MM.1S (cell line): ENCODE results near the gene ULBP3.

Source experiments
- DNase-seq: peaks from one replicate; pipeline ENCODE4 v3.0.0-alpha.2; 2015
- H2AFZ ChIP-seq: fragments of 300-600 bp; sonication (generic); 2 replicates; pipeline ENCODE4 v1.6.0; 2016; ENCODE audit warnings: antibody characterized with exemption, low read length
- H3F3A ChIP-seq: fragments of 300-600 bp; sonication (generic); 2 replicates; pipeline ENCODE4 v1.6.1; 2016; ENCODE audit warnings: mild to moderate bottlenecking, antibody characterized with exemption, low read length, moderate library complexity, mixed read lengths; ENCODE audit not compliant: insufficient read depth
- H3K27ac ChIP-seq: fragments of 300-600 bp; sonication (generic); 2 replicates; pipeline ENCODE4 v1.5.1; 2016; ENCODE audit warnings: mild to moderate bottlenecking, low read length
- H3K27me3 ChIP-seq: fragments of 300-600 bp; sonication (generic); replicated peaks from 2 replicates; pipeline ENCODE4 v1.6.0; 2016; ENCODE audit warnings: low read length; ENCODE audit not compliant: insufficient read depth
- H3K36me3 ChIP-seq: fragments of 300-600 bp; sonication (generic); replicated peaks from 2 replicates; pipeline ENCODE4 v1.6.1; 2016; ENCODE audit warnings: mild to moderate bottlenecking, low read length, mixed read lengths; ENCODE audit not compliant: insufficient read depth
- H3K4me1 ChIP-seq: fragments of 300-600 bp; sonication (generic); 2 replicates; pipeline ENCODE4 v1.6.1; 2016; ENCODE audit warnings: low read length, mixed read lengths
- H3K4me2 ChIP-seq: fragments of 300-600 bp; sonication (generic); 2 replicates; pipeline ENCODE4 v1.6.0; 2016; ENCODE audit warnings: low read depth, low read length
- H3K4me3 ChIP-seq: fragments of 300-600 bp; sonication (generic); 2 replicates; pipeline ENCODE4 v1.5.1; 2016; ENCODE audit warnings: low read length, mixed read lengths
- H3K79me2 ChIP-seq: fragments of 300-600 bp; sonication (generic); 2 replicates; pipeline ENCODE4 v1.6.1; 2016; ENCODE audit warnings: mixed run types, low read length, mixed read lengths
- H3K9ac ChIP-seq: fragments of 300-600 bp; sonication (generic); 2 replicates; pipeline ENCODE4 v1.6.1; 2016; ENCODE audit warnings: low read length, mixed read lengths
- H3K9me2 ChIP-seq: fragments of 300-600 bp; sonication (generic); replicated peaks from 2 replicates; pipeline ENCODE4 v1.6.1; 2016; ENCODE audit warnings: mild to moderate bottlenecking, low read length, mixed read lengths; ENCODE audit not compliant: insufficient read depth
- H3K9me3 ChIP-seq: fragments of 300-600 bp; sonication (generic); replicated peaks from 2 replicates; pipeline ENCODE4 v1.6.1; 2016; ENCODE audit warnings: mild to moderate bottlenecking, low read length, mixed read lengths; ENCODE audit not compliant: insufficient read depth
- H4K20me1 ChIP-seq: fragments of 300-600 bp; sonication (generic); 2 replicates; pipeline ENCODE4 v1.6.1; 2016; ENCODE audit warnings: mild to moderate bottlenecking, low read length, moderate library complexity, mixed read lengths; ENCODE audit not compliant: insufficient read depth
- EZH2 ChIP-seq: fragments of 300-600 bp; sonication (generic); optimal IDR thresholded peaks from 2 replicates; pipeline ENCODE3; 2017; ENCODE audit warnings: low read depth, mild to moderate bottlenecking, antibody characterized with exemption, low read length, mixed read lengths
- EZH2phosphoT487 ChIP-seq: fragments of 300-600 bp; sonication (generic); IDR thresholded peaks from 2 replicates; pipeline ENCODE4 v1.6.1; 2018; ENCODE audit warnings: antibody characterized with exemption, low read length
- TF ChIP-seq, protein P1 (sequence below): fragments of 300-600 bp; sonication (generic); IDR thresholded peaks from 2 replicates; pipeline ENCODE4 v1.5.1; 2016; ENCODE audit warnings: antibody characterized with exemption, low read length, mixed read lengths

Gene ULBP3

DNA sequence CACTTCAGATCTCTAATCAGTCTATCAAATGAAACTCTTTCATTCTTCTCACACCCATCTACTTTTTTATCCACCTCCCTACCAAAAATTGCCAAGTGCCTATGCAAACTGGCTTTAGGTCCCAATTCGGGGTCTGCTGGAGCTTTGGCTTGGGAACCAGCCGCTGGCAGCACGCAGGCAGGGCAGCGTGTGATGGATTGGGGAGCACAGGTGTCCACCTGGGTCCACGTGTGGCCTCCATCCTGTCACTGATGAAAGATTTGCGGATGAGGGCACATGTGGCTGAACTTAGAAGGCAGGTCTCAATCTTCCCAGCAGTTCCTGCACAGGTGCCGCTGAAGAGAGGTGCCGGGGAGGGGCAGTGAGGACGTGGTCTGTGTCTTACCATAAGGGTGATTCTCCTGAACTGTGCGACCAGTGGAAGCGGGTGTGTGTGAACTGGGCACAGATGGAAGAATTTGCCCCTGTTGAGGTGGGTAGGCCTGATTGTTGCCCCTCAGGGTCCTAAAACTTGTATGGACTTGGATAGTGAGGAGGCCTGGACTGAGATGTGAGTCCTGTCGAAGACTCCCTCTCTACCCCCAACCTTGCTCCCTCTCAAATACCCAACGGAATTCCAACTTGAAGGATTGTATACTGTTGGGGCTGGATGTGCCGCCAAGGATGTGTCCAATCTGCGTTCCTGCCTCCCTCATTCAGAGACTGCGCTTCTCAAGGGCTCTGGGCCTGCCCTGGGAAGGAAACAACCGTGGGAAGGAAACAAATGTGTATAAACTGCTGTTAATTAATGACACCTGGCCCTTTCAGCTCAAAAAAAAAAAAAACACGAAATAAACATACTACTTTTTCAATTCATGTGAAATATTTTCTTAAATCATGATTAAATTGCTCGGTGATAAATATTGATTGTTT lies 25.2 kb downstream of the ULBP3 start:
- no peaks in the 10 kb centered on the region for H3K36me3 ChIP-seq
- no peak overlapping the region for H3K4me3 ChIP-seq
- H3K4me1 ChIP-seq, result no peaks in the 10 kb centered on the region
- H4K20me1 ChIP-seq, result no peaks in the 10 kb centered on the region
- H2AFZ ChIP-seq, result no peak overlapping the region
- H3K27ac ChIP-seq, result no peak overlapping the region
- no peaks in the 10 kb centered on the region for H3K27me3 ChIP-seq
- H3K9ac ChIP-seq, result no peak overlapping the region
- no peaks in the 10 kb centered on the region for H3K9me3 ChIP-seq
- DNase-seq, result no peak
- H3K79me2 ChIP-seq, result no peaks in the 10 kb centered on the region
- no peak overlapping the region for H3K4me2 ChIP-seq
- H3K9me2 ChIP-seq, result no peaks in the 10 kb centered on the region
- TF ChIP-seq EZH2phosphoT487 (no peak), EZH2 (no peak)
- TF ChIP-seq, protein P1, sequence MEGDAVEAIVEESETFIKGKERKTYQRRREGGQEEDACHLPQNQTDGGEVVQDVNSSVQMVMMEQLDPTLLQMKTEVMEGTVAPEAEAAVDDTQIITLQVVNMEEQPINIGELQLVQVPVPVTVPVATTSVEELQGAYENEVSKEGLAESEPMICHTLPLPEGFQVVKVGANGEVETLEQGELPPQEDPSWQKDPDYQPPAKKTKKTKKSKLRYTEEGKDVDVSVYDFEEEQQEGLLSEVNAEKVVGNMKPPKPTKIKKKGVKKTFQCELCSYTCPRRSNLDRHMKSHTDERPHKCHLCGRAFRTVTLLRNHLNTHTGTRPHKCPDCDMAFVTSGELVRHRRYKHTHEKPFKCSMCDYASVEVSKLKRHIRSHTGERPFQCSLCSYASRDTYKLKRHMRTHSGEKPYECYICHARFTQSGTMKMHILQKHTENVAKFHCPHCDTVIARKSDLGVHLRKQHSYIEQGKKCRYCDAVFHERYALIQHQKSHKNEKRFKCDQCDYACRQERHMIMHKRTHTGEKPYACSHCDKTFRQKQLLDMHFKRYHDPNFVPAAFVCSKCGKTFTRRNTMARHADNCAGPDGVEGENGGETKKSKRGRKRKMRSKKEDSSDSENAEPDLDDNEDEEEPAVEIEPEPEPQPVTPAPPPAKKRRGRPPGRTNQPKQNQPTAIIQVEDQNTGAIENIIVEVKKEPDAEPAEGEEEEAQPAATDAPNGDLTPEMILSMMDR, result no peak
- H3F3A ChIP-seq, result no peaks in the 10 kb centered on the region

DNA sequence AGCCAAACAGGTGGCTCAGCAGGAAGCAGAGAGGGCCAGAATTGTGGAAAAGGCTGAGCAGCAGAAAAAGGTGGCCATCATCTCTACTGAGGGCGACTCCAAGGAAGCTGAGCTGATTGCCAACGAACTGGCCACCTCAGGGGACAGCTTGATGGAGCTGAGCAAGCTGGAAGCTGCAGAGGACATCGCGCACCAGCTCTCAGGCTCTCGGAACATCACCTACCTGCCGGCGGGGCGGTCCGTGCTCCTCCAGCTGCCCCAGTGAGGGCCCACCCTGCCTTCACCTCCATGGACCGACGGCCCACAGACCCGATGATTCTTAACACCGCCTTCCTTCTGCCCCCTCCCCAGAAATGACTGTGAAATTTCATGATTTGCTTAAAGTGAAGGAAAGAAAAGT lies 25.8 kb downstream of the ULBP3 start:
- H3K9me2 ChIP-seq, result no peaks in the 10 kb centered on the region
- no peak overlapping the region for H2AFZ ChIP-seq
- H3K36me3 ChIP-seq, result no peaks in the 10 kb centered on the region
- H3K9me3 ChIP-seq, result no peaks in the 10 kb centered on the region
- no peak overlapping the region for H3K4me2 ChIP-seq
- H3F3A ChIP-seq, result no peaks in the 10 kb centered on the region
- H3K79me2 ChIP-seq, result no peaks in the 10 kb centered on the region
- DNase-seq, result no peak
- no peak for TF ChIP-seq EZH2phosphoT487
- TF ChIP-seq, protein P1, result no peak
- TF ChIP-seq EZH2, result no peak
- H3K4me3 ChIP-seq, result no peak overlapping the region
- H3K9ac ChIP-seq, result no peak overlapping the region
- H3K4me1 ChIP-seq, result no peaks in the 10 kb centered on the region
- no peaks in the 10 kb centered on the region for H3K27me3 ChIP-seq
- H3K27ac ChIP-seq, result no peak overlapping the region
- H4K20me1 ChIP-seq, result no peaks in the 10 kb centered on the region

DNA sequence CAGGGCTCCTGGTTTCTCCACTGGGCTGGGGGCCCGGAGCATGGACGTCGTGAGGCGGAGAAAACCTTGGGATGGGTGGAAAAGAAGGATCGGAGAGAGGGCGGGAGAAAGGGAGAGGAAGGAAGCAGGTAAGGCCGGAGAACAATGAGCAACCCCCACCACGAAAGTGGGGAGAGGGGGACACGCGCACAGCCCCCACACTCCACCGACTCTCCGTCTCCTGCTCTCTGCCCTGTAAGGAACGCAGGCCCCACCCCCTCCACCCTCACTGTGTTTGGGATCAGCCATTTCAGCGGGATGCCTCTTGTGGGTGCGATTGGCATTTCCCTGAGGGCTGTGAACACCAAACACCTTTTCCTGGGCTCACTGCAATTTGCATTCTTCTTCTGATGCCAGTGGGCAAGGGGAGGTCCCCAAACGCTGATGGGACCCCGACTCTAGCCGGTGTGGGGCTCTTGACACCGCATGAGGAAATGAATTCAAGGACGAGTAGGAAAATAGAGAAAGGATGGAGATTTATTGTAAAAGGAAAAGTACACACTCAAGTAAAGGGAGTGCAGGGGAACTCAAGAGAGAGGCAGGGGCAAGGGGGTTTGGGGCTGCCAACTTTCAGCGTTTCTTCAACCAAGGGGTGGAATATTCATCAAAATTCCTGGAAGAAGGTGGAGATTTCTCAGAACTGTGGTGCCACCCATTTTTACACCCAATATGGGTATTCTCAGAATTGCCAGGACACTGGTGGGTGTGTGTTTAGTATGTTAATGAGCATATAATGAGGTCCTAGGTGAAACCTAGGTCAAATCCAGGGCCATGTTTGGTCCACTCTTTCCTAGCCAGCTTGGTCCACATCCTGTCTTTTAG lies 30.5 kb downstream of the ULBP3 start:
- Histone ChIP-seq H3K27ac (no peak overlapping the region), H2AFZ (no peak overlapping the region), H3K79me2 (no peaks in the 10 kb centered on the region), H3K9me2 (no peaks in the 10 kb centered on the region), H3K4me1 (no peaks in the 10 kb centered on the region), H3K27me3 (0 out of 2 replicates have a peak, but pooled peaks cover 4% of the 10 kb centered on the region), H3F3A (no peaks in the 10 kb centered on the region), H4K20me1 (no peaks in the 10 kb centered on the region), H3K36me3 (no peaks in the 10 kb centered on the region), H3K9ac (no peak overlapping the region), H3K9me3 (no peaks in the 10 kb centered on the region), H3K4me3 (no peak overlapping the region), H3K4me2 (no peak overlapping the region)
- DNase-seq, result no peak
- TF ChIP-seq EZH2phosphoT487 (no peak), EZH2 (no peak)
- TF ChIP-seq, protein P1, result no peak
